Keratinocyte (primary cell): Measurements from ENCODE around the gene DIS3L. TPM values are rescaled to one million over a fixed set of nuclear protein-coding genes. Genes with fewer than 3 reads are reported as not detected.

Source experiments
- DNase-seq: peaks from one replicate; pipeline ENCODE4 v3.0.0-alpha.2; 2011; ENCODE audit warnings: low read depth, missing footprints, low spot score
- FAIRE-seq: peaks from 2 replicates; lab custom pipeline; 2011; peaks lifted over from hg19 to GRCh38; lab: Jason Lieb, UNC
- H2AFZ ChIP-seq: 2 replicates; pipeline ENCODE4 v1.6.0; 2012; ENCODE audit warnings: low read length, control low read depth, inconsistent platforms; ENCODE audit not compliant: control insufficient read depth
- H3K27ac ChIP-seq: 2 replicates; pipeline ENCODE4 v1.5.1; 2011; ENCODE audit warnings: low read length; ENCODE audit not compliant: control insufficient read depth, insufficient read depth
- H3K27me3 ChIP-seq: 3 replicates; pipeline ENCODE4 v1.6.0; 2011; ENCODE audit warnings: low read length; ENCODE audit not compliant: control insufficient read depth, insufficient read depth; ENCODE audit errors: extremely low read depth
- H3K36me3 ChIP-seq, 2 experiments: 2 replicates in 1 of 2; 3 replicates in 1 of 2; pipeline ENCODE4 v1.5.1; 2011; ENCODE audit warnings: low read length in 2 of 2, mild to moderate bottlenecking in 1 of 2; ENCODE audit not compliant: control insufficient read depth in 2 of 2, insufficient read depth in 2 of 2; ENCODE audit errors: extremely low read depth in 1 of 2
- H3K4me1 ChIP-seq: 3 replicates; pipeline ENCODE4 v1.5.1; 2011; ENCODE audit warnings: low read length; ENCODE audit not compliant: control insufficient read depth, insufficient read depth; ENCODE audit errors: extremely low read depth
- H3K4me2 ChIP-seq: 3 replicates; pipeline ENCODE4 v1.6.0; 2011; ENCODE audit warnings: low read depth, low read length; ENCODE audit not compliant: control insufficient read depth, insufficient read depth; ENCODE audit errors: extremely low read depth
- H3K4me3 ChIP-seq, 3 experiments: fragments of 200-600 bp in 1 of 3; sonication (generic) in 1 of 3; 2 replicates in 2 of 3; 3 replicates in 1 of 3; pipeline ENCODE4 v1.5.1; 2011 to 2016; ENCODE audit warnings: low read length in 3 of 3, mild to moderate bottlenecking in 3 of 3, control low read depth in 2 of 3, inconsistent platforms in 1 of 3, low read depth in 1 of 3, mixed read lengths in 1 of 3, mixed run types in 1 of 3, moderate library complexity in 1 of 3; ENCODE audit not compliant: control insufficient read depth in 2 of 3, insufficient read depth in 2 of 3; ENCODE audit errors: extremely low read depth in 1 of 3
- H3K79me2 ChIP-seq: 2 replicates; pipeline ENCODE4 v1.6.0; 2012; ENCODE audit warnings: low read length; ENCODE audit not compliant: control insufficient read depth, insufficient read depth
- H3K9ac ChIP-seq: 3 replicates; pipeline ENCODE4 v1.6.0; 2011; ENCODE audit warnings: low read length; ENCODE audit not compliant: control insufficient read depth, insufficient read depth; ENCODE audit errors: extremely low read depth
- H3K9me1 ChIP-seq: 3 replicates; pipeline ENCODE4 v1.6.0; 2011; ENCODE audit warnings: low read length; ENCODE audit not compliant: control insufficient read depth, insufficient read depth; ENCODE audit errors: extremely low read depth
- H3K9me3 ChIP-seq: 2 replicates; pipeline ENCODE4 v1.5.1; 2012; ENCODE audit warnings: low read depth, low read length; ENCODE audit not compliant: control insufficient read depth
- H4K20me1 ChIP-seq: 3 replicates; pipeline ENCODE4 v1.6.0; 2011; ENCODE audit warnings: low read length; ENCODE audit not compliant: control insufficient read depth, insufficient read depth; ENCODE audit errors: extremely low read depth
- CTCF ChIP-seq, 3 experiments: IDR thresholded peaks in 1 of 3; conservative IDR thresholded peaks in 1 of 3; optimal IDR thresholded peaks in 1 of 3; 2 replicates in 2 of 3; 3 replicates in 1 of 3; pipeline versions ENCODE3 to v1.5.1; 2011; ENCODE audit warnings: low read length in 3 of 3, mild to moderate bottlenecking in 3 of 3, moderate library complexity in 2 of 3, control low read depth in 1 of 3, inconsistent platforms in 1 of 3; ENCODE audit not compliant: insufficient read depth in 2 of 3; ENCODE audit errors: extremely low read depth in 1 of 3
- EZH2 ChIP-seq: IDR thresholded peaks from one replicate; pipeline ENCODE4 v1.6.1; 2012; ENCODE audit warnings: inconsistent platforms, mild to moderate bottlenecking, low read length, moderate library complexity
- dilution Hi-C: fragments of 300-500 bp; cut with MboI; formaldehyde crosslinking; loops from one replicate; pipeline ENCODE4 v1.7.0; 2020; ENCODE audit warnings: low sequenced_read_pairs; ENCODE audit not compliant: extremely low pct_ligation_motif_present
- polyA plus RNA-seq, 5 experiments: library from polyadenylated mRNA; depleted of rRNA in 3 of 5; stranded (reverse) in 3 of 5; stranded (forward) in 1 of 5; unstranded in 1 of 5; fragments of >200 nt; gene quantifications; 1 replicate in 1 of 5; 2 replicates in 3 of 5; 3 replicates in 1 of 5; pipeline versions ENCODE4 v1.2.1 to v1.2.3, GENCODE V29; 2011 to 2012; ENCODE audit warnings: missing spikeins in 2 of 5, low read depth in 1 of 5, low replicate concordance in 1 of 5

The DIS3L gene
- polyA plus RNA-seq, 1 donor (not counting 4 experiments of a cell fraction or from before 2014, with no cell fraction given), result 12.2 TPM

- Histone ChIP-seq H3K36me3 (no peaks in the 10 kb centered on the region), H4K20me1 (no peaks in the 10 kb centered on the region), H3K4me1 (peaks cover 3% of the 10 kb centered on the region), H3K79me2 (no peaks in the 10 kb centered on the region), H3K27me3 (no peaks in the 10 kb centered on the region), H3K4me2 (no peak overlapping the region), H3K9me3 (no peaks in the 10 kb centered on the region), H3K9me1 (no peaks in the 10 kb centered on the region), H3K27ac (no peak overlapping the region), H3K4me3 (no peak overlapping the region), H2AFZ (no peak overlapping the region), H3K9ac (no peak overlapping the region)
- dilution Hi-C loops, result no loop called here
- TF ChIP-seq CTCF (optimal IDR thresholded peaks at IDR 0.05 in 1 of 3, IDR thresholded peaks at IDR 0.05 in 1 of 3, conservative IDR thresholded peaks at IDR 0.05 in 1 of 3; ENCODE audit: extremely low read depth in 1 of 3, insufficient read depth in 2 of 3, low read length in 3 of 3) (no peak), EZH2 (no peak)
- no peak for FAIRE-seq
- no peak for DNase-seq
Observed at GRCh38 chr15:66270932-66271331, 22.4 kb upstream of the DIS3L start.

- FAIRE-seq, result no peak
Observed at GRCh38 chr15:66275352-66275751, 18.0 kb upstream of the DIS3L start.

More at GRCh38 chr15:66275352-66275751, 18.0 kb upstream of the DIS3L start:
- TF ChIP-seq EZH2 (no peak), CTCF (optimal IDR thresholded peaks at IDR 0.05 in 1 of 3, IDR thresholded peaks at IDR 0.05 in 1 of 3, conservative IDR thresholded peaks at IDR 0.05 in 1 of 3; ENCODE audit: extremely low read depth in 1 of 3, insufficient read depth in 2 of 3, low read length in 3 of 3) (no peak)
- no peaks in the 10 kb centered on the region for H3K4me1 ChIP-seq
- no peaks in the 10 kb centered on the region for H3K9me1 ChIP-seq
- dilution Hi-C loops, result no loop called here
- no peak for DNase-seq
- no peaks in the 10 kb centered on the region for H3K79me2 ChIP-seq
- H3K27me3 ChIP-seq, result peaks cover 9% of the 10 kb centered on the region
- no peaks in the 10 kb centered on the region for H3K9me3 ChIP-seq
- no peaks in the 10 kb centered on the region for H3K36me3 ChIP-seq
- no peak overlapping the region for H3K27ac ChIP-seq
- no peaks in the 10 kb centered on the region for H4K20me1 ChIP-seq
- no peak overlapping the region for H3K4me2 ChIP-seq
- no peak overlapping the region for H3K4me3 ChIP-seq
- H2AFZ ChIP-seq, result no peak overlapping the region
- H3K9ac ChIP-seq, result no peak overlapping the region
